ENCODE data around the gene CCDC170.

- TF ChIP-seq EZH2 (IDR thresholded peaks at IDR 0.05; ENCODE audit: borderline replicate concordance, low read length) (no peak), CTCF (IDR thresholded peaks at IDR 0.05; ENCODE audit: low read length) (no peak)
These were observed 140.5 kb downstream of the CCDC170 start for GRCh38 chr6:151634336-151634720.
